Glutamatergic neuron (in vitro differentiated cells): ENCODE data around the gene TNS3. TPM values are rescaled to one million over a fixed set of nuclear protein-coding genes. Genes with fewer than 3 reads are reported as not detected.

Experiments
- DNase-seq: peaks from one replicate; pipeline ENCODE4 v3.0.0; 2022
- H3K27ac Mint-ChIP-seq: one replicate; pipeline ENCODE4 v1.8.0; 2020; ENCODE audit warnings: mild to moderate bottlenecking, mixed read lengths, inconsistent platforms; ENCODE audit not compliant: unreplicated experiment
- H3K27me3 Mint-ChIP-seq: one replicate; pipeline ENCODE4 v1.8.0; 2020; ENCODE audit warnings: mild to moderate bottlenecking, moderate library complexity, mixed read lengths, inconsistent platforms; ENCODE audit not compliant: unreplicated experiment
- H3K36me3 Mint-ChIP-seq: one replicate; pipeline ENCODE4 v1.8.0; 2020; ENCODE audit warnings: mild to moderate bottlenecking, mixed read lengths, inconsistent platforms; ENCODE audit not compliant: unreplicated experiment
- H3K4me1 Mint-ChIP-seq: one replicate; pipeline ENCODE4 v1.8.0; 2020; ENCODE audit warnings: mild to moderate bottlenecking, low read depth, mixed read lengths, inconsistent platforms; ENCODE audit not compliant: unreplicated experiment
- H3K4me3 Mint-ChIP-seq: one replicate; pipeline ENCODE4 v1.8.0; 2020; ENCODE audit warnings: mild to moderate bottlenecking, mixed read lengths, inconsistent platforms; ENCODE audit not compliant: unreplicated experiment
- H3K9me3 Mint-ChIP-seq: one replicate; pipeline ENCODE4 v1.8.0; 2020; ENCODE audit warnings: mild to moderate bottlenecking, moderate library complexity, mixed read lengths, inconsistent platforms; ENCODE audit not compliant: unreplicated experiment
- CTCF ChIP-seq: fragments of 200-600 bp; sonication (generic); IDR thresholded peaks from one replicate; pipeline ENCODE4 v1.5.0; 2021; ENCODE audit not compliant: partially characterized antibody, unreplicated experiment
- total RNA-seq: library from RNA; stranded (reverse); fragmentation: NEBNext Ultra II Directional; extraction: Animal tissue kit (Norgen Biotek cat#: 25700); gene quantifications from one replicate; pipeline ENCODE4 v1.2.1, GENCODE V29; 2021; ENCODE audit not compliant: unreplicated experiment

TNS3 gene
- total RNA-seq, 1 donor from 2014 or later = 3.8 TPM

GRCh38 chr7:47540053-47540386 is 41.9 kb downstream of the TNS3 start:
- Mint-ChIP-seq H3K27me3 (peaks cover 34% of the 10 kb centered on the region), H3K4me1 (peaks cover 30% of the 10 kb centered on the region), H3K27ac (no peak overlapping the region), H3K36me3 (peaks cover 5% of the 10 kb centered on the region), H3K9me3 (peaks cover 7% of the 10 kb centered on the region), H3K4me3 (no peak overlapping the region)
- no peak for DNase-seq
- no peak for TF ChIP-seq CTCF

GRCh38 chr7:47539398-47540052 is 42.4 kb downstream of the TNS3 start:
- Mint-ChIP-seq H3K4me3 (no peak overlapping the region), H3K27ac (no peak overlapping the region)

GRCh38 chr7:47538846-47539311 is 43.0 kb downstream of the TNS3 start:
- no peak for DNase-seq
- Mint-ChIP-seq H3K9me3 (peaks cover 9% of the 10 kb centered on the region), H3K27ac (peak overlapping the region; percentile 6), H3K36me3 (peaks cover 5% of the 10 kb centered on the region), H3K4me1 (peaks cover 27% of the 10 kb centered on the region), H3K4me3 (peak overlapping the region; percentile 30), H3K27me3 (peaks cover 34% of the 10 kb centered on the region)
- no peak for TF ChIP-seq CTCF

More at GRCh38 chr7:47539398-47540052, 42.4 kb downstream of the TNS3 start:
- H3K4me1 Mint-ChIP-seq = peaks cover 30% of the 10 kb centered on the region
- DNase-seq = no peak
- peaks cover 5% of the 10 kb centered on the region for H3K36me3 Mint-ChIP-seq
- peaks cover 34% of the 10 kb centered on the region for H3K27me3 Mint-ChIP-seq
- no peak for TF ChIP-seq CTCF
- peaks cover 9% of the 10 kb centered on the region for H3K9me3 Mint-ChIP-seq

- H3K4me3 Mint-ChIP-seq = peak overlapping the region; percentile 72
- H3K27ac Mint-ChIP-seq = no peak overlapping the region
- no peak for TF ChIP-seq CTCF
- H3K36me3 Mint-ChIP-seq = peaks cover 5% of the 10 kb centered on the region
- peaks cover 21% of the 10 kb centered on the region for H3K4me1 Mint-ChIP-seq
- no peak for DNase-seq
- peaks cover 6% of the 10 kb centered on the region for H3K9me3 Mint-ChIP-seq
- peaks cover 34% of the 10 kb centered on the region for H3K27me3 Mint-ChIP-seq
Measured at GRCh38 chr7:47537716-47538675, 43.9 kb downstream of the TNS3 start.
